SU-DHL-6 (cell line): ENCODE measurements around the gene MAP3K7.

Experiments
- H2AFZ ChIP-seq: fragments of 200-600 bp; sonication (generic); 2 replicates; pipeline ENCODE4 v1.6.1; 2014; ENCODE audit warnings: low read depth, mild to moderate bottlenecking, moderate library complexity, mixed read lengths, antibody characterized with exemption, low read length; ENCODE audit not compliant: severe bottlenecking
- H3F3A ChIP-seq: fragments of 200-600 bp; shearing (Covaris generic); 2 replicates; pipeline ENCODE4 v1.6.0; 2016; ENCODE audit warnings: antibody characterized with exemption, mild to moderate bottlenecking; ENCODE audit not compliant: insufficient read depth
- H3K27ac ChIP-seq: fragments of 200-600 bp; sonication (generic); 2 replicates; pipeline ENCODE4 v1.5.1; 2016; ENCODE audit warnings: low read depth, mild to moderate bottlenecking, low read length, moderate library complexity, mixed read lengths
- H3K27me3 ChIP-seq: fragments of 200-600 bp; sonication (generic), shearing (Covaris generic); 2 replicates; pipeline ENCODE4 v1.6.0; 2014; ENCODE audit warnings: mild to moderate bottlenecking, low read length
- H3K36me3 ChIP-seq: fragments of 200-600 bp; sonication (generic); 2 replicates; pipeline ENCODE4 v1.6.1; 2014; ENCODE audit warnings: mild to moderate bottlenecking, low read length, mixed read lengths
- H3K4me2 ChIP-seq: fragments of 300-600, 200-600 bp; shearing (Covaris generic), sonication (generic); 2 replicates; pipeline ENCODE4 v1.6.0; 2014; ENCODE audit warnings: low read length, low read depth, mild to moderate bottlenecking; ENCODE audit not compliant: poor library complexity, severe bottlenecking
- H3K4me3 ChIP-seq: fragments of 200-600 bp; sonication (generic); 2 replicates; pipeline ENCODE4 v1.5.1; 2014; ENCODE audit warnings: antibody characterized with exemption, low read length, mild to moderate bottlenecking, mixed read lengths; ENCODE audit not compliant: insufficient read depth, poor library complexity, severe bottlenecking
- H3K79me2 ChIP-seq: fragments of 200-600 bp; sonication (generic); 2 replicates; pipeline ENCODE4 v1.6.1; 2014; ENCODE audit warnings: mild to moderate bottlenecking, low read length, moderate library complexity; ENCODE audit not compliant: insufficient read depth
- H3K9ac ChIP-seq: fragments of 200-600 bp; sonication (generic); 2 replicates; pipeline ENCODE4 v1.7.0; 2014; ENCODE audit warnings: mild to moderate bottlenecking, low read length
- H3K9me2 ChIP-seq: fragments of 200-600 bp; sonication (generic); replicated peaks from 2 replicates; pipeline ENCODE4 v1.6.1; 2014; ENCODE audit warnings: low read length; ENCODE audit not compliant: insufficient read depth
- H3K9me3 ChIP-seq: fragments of 200-600 bp; sonication (generic); 2 replicates; pipeline ENCODE4 v1.6.1; 2014; ENCODE audit warnings: low read length, mixed read lengths; ENCODE audit not compliant: insufficient read depth
- H4K20me1 ChIP-seq: fragments of 200-600 bp; sonication (generic); 2 replicates; pipeline ENCODE4 v1.6.1; 2014; ENCODE audit warnings: low read depth, mild to moderate bottlenecking, antibody characterized with exemption, low read length, moderate library complexity, mixed read lengths
- EZH2phosphoT487 ChIP-seq: fragments of 200-600 bp; sonication (generic), shearing (Covaris generic); conservative IDR thresholded peaks from 2 replicates; pipeline ENCODE4 v1.6.1; 2018; ENCODE audit warnings: mild to moderate bottlenecking, antibody characterized with exemption, low read length, moderate library complexity, mixed read lengths
- TF ChIP-seq, protein P1 (sequence below): fragments of 200-600 bp; sonication (generic); IDR thresholded peaks from one replicate; pipeline ENCODE4 v1.5.1; 2017; ENCODE audit warnings: antibody characterized with exemption, mild to moderate bottlenecking, low read length, moderate library complexity; ENCODE audit not compliant: insufficient read depth, poor library complexity, severe bottlenecking

The MAP3K7 gene

DNA sequence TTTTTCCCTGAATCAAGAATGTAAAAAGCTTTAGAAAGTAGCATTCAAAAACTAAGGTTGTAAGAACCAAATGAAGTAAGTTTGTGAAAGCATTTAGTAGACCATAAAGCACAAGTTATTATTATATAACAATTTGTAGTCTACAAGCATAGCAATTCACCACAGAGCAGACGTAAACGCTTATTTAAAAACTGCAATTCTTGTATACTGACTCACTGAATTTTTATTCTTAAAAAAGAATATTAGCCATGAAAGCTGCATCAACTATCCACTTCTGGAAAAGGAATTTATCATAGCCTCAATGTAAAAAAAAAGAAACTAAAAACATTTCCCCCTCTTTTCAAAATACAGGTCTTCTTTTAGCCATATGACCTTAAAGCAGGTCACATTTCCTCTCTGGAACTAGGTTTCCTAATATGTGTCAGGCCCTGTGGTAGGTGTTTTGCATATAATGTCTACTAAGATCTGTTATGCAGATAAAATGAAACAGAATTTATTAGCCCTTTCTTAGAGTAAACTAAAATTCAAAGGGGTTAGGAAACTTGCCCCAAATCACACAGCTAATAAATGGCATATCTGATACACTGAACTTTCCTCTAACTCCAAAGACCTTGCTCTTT is 2.1 kb downstream of the MAP3K7 start:
- no peak overlapping the region for H2AFZ ChIP-seq
- TF ChIP-seq EZH2phosphoT487 = no peak
- TF ChIP-seq, protein P1, sequence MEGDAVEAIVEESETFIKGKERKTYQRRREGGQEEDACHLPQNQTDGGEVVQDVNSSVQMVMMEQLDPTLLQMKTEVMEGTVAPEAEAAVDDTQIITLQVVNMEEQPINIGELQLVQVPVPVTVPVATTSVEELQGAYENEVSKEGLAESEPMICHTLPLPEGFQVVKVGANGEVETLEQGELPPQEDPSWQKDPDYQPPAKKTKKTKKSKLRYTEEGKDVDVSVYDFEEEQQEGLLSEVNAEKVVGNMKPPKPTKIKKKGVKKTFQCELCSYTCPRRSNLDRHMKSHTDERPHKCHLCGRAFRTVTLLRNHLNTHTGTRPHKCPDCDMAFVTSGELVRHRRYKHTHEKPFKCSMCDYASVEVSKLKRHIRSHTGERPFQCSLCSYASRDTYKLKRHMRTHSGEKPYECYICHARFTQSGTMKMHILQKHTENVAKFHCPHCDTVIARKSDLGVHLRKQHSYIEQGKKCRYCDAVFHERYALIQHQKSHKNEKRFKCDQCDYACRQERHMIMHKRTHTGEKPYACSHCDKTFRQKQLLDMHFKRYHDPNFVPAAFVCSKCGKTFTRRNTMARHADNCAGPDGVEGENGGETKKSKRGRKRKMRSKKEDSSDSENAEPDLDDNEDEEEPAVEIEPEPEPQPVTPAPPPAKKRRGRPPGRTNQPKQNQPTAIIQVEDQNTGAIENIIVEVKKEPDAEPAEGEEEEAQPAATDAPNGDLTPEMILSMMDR = no peak
- peaks cover 70% of the 10 kb centered on the region for H3K79me2 ChIP-seq
- 0 out of 2 replicates have a peak overlapping the region, but pooled peaks have one; percentile 2 for H3K9ac ChIP-seq
- H4K20me1 ChIP-seq = peaks cover 23% of the 10 kb centered on the region
- no peaks in the 10 kb centered on the region for H3K9me3 ChIP-seq
- peaks cover 6% of the 10 kb centered on the region; the same call in 1 of the 2 replicates for H3F3A ChIP-seq
- no peak overlapping the region for H3K27ac ChIP-seq
- no peaks in the 10 kb centered on the region; the same call in 1 of the 2 replicates for H3K36me3 ChIP-seq
- peak overlapping the region; percentile 78 for H3K4me3 ChIP-seq
- no peaks in the 10 kb centered on the region for H3K27me3 ChIP-seq
- H3K4me2 ChIP-seq = peak overlapping the region; percentile 83
- no peaks in the 10 kb centered on the region for H3K9me2 ChIP-seq

DNA sequence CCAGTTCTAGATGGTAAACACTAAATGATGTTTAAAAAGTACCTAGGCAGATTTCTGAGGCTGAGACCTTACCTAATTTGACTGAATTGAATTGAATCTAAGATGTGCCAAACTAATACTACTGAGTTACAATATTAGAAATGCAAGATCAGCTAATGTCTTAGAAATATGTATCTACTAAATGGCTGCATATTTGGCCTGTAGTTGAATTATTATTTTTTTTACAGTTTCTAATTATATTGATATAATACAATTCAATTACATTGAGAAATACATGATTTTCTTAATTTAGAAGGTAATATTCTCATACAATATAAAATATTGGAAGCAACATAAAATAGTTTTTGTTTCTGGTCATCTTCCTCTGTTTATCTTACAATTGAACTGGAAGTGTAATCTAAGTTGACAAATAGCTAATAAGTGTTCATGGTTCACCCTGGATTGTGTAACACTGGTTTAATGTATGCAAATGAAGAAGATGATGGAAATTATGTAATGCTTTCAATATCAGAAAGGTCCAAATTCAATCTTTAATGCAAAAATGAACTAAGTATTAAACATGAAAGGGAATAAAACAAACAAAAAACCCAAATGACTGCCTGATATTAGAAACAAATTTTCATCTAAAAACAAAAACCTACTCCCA is 2.9 kb downstream of the MAP3K7 start:
- Histone ChIP-seq H3K4me3 (no peak overlapping the region), H3K27me3 (no peaks in the 10 kb centered on the region), H3K4me2 (peak overlapping the region; percentile 83), H3K9me3 (no peaks in the 10 kb centered on the region), H3F3A (peaks cover 6% of the 10 kb centered on the region; the same call in 1 of the 2 replicates), H3K9me2 (no peaks in the 10 kb centered on the region), H2AFZ (no peak overlapping the region), H3K79me2 (peaks cover 78% of the 10 kb centered on the region), H4K20me1 (peaks cover 26% of the 10 kb centered on the region), H3K36me3 (no peaks in the 10 kb centered on the region; the same call in 1 of the 2 replicates), H3K27ac (no peak overlapping the region), H3K9ac (no peak overlapping the region)
- no peak for TF ChIP-seq EZH2phosphoT487
- TF ChIP-seq, protein P1 = no peak

DNA sequence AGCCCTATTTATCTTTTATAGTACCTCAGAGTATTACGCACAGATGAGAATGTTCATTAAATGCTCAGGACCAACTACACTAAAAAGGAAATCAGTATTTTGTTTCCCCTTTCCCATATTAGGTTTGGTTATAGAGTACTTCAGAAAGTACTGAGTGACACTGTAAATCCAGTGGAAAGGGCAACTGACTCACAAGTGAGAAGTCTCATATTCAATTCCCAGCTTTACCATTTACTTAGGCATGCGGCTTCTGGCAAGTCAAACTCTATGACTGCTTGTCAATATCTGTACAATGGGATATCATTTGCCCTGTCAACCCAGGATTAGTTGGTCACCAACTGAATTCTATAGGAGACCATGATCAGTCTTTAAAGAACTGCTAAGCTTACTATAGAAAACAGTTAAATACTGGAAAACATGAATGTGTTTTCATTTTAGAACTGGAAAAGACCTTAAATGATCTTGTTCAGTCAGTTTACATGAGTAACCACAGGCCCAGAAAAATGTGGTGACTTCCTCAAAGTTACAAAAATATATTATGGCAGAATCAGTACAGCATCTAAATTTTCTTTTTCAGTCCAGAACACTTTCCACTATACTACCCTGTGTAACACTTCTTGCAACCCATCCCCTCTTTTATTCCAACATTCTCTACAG is 3.6 kb downstream of the MAP3K7 start:
- peak overlapping the region; percentile 83 for H3K4me2 ChIP-seq

More for the DNA sequence above, 3.6 kb downstream of the MAP3K7 start:
- no peak overlapping the region for H3K4me3 ChIP-seq
- peaks cover 85% of the 10 kb centered on the region for H3K79me2 ChIP-seq
- H3K9me3 ChIP-seq = no peaks in the 10 kb centered on the region
- H3K9ac ChIP-seq = no peak overlapping the region
- no peaks in the 10 kb centered on the region; the same call in 1 of the 2 replicates for H3K36me3 ChIP-seq
- no peak overlapping the region for H2AFZ ChIP-seq
- H3K27ac ChIP-seq = no peak overlapping the region
- no peaks in the 10 kb centered on the region for H3K9me2 ChIP-seq
- H4K20me1 ChIP-seq = peaks cover 26% of the 10 kb centered on the region
- TF ChIP-seq, protein P1 = no peak
- TF ChIP-seq EZH2phosphoT487 = no peak
- H3K27me3 ChIP-seq = no peaks in the 10 kb centered on the region
- peaks cover 6% of the 10 kb centered on the region; the same call in 1 of the 2 replicates for H3F3A ChIP-seq
